Measurements from ENCODE around the gene FUT7. TPM values are rescaled to one million over a fixed set of nuclear protein-coding genes. Genes with fewer than 3 reads are reported as not detected.

FUT7 gene, protein sequence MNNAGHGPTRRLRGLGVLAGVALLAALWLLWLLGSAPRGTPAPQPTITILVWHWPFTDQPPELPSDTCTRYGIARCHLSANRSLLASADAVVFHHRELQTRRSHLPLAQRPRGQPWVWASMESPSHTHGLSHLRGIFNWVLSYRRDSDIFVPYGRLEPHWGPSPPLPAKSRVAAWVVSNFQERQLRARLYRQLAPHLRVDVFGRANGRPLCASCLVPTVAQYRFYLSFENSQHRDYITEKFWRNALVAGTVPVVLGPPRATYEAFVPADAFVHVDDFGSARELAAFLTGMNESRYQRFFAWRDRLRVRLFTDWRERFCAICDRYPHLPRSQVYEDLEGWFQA
- total RNA-seq (1 to 10 TPM; 1.1 to 7.7 (median 5.1) TPM), total RNA-seq (0.35 to 10.9 (median 2.1) reads per million in 29 experiments)
- total RNA-seq (2013) = 8.2 TPM

DNA sequence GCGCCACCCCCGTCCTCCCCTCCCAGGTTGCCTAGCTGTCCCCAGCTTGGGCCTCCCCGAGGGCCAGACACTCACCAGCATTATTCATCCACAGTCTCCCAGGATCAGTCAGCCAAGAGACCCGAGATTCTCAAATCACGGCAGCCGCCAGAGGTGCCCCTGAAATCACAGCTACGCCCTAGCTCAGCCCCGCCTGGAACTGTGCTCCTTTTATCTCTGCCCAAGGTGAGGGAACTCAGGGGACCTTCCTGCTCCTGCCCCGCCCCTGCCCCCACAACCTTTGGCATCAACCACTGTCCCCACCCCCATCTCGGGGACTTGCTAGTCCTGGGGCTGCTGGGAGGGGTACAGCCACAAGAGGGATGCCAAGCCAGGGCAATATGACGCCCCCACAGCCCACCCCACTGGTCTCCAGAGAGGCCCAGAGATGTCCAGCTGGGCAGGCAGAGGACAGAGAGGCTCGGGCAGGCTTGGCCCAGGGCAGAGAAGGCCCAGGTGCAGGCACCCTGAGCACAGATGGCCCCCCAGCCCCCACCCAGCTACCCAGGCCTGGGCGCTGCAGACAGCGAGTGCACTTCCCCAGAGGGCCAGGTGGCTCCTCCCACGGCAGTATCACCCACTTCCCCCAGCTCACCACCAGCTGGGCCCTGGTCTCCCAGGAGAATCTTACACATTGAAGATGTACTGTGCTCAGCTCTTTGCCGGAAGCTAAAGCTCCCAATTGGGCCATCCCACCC lies at the start of gene FUT7:
Gene FUT7 (minus strand): TSS at position 185 of the 737 bp plus-strand sequence. CDS start 97 bp downstream, at position 88.
- peaks cover 0 to 13% of the 10 kb centered on the region in 2 experiments for H3K27me3 ChIP-seq (replicated peaks in 1 of 2; ENCODE audit: control insufficient read depth in 2 of 2, extremely low read depth in 1 of 2, insufficient read depth in 2 of 2, low read length in 1 of 2)
- no peaks in the 10 kb centered on the region for H3K9me3 ChIP-seq
- WGBS (ENCODE audit: insufficient coverage) = 25% methylated on average over 12 of the region's 16 CpGs
- Mint-ChIP-seq H3K36me3 (no peaks in the 10 kb centered on the region), H3K27ac (peak within 1 kb of the TSS; percentile 91 to 92), H3K4me1 (peaks cover 45 to 56% (median 47%) of the 10 kb centered on the region in 3 donors), H3K27me3 (no peaks in the 10 kb centered on the region), H3K9me3 (no peaks in the 10 kb centered on the region), H3K4me3 (peak within 1 kb of the TSS; percentile 73 to 82 (median 74))
- H3K4me1 ChIP-seq (ENCODE audit: control insufficient read depth in 1 of 2, extremely low read depth in 1 of 2, insufficient read depth in 2 of 2, low read length in 2 of 2) = peaks cover 17 to 80% of the 10 kb centered on the region in 2 experiments
- POLR2A ChIA-PET = no interaction called here
- ATAC-seq (replicated peaks in 1 of 4) (no peak), DNase-seq (peak in 12 of 35 experiments; percentile 19 to 55 (median 34))
- H3K4me3 ChIP-seq (ENCODE audit: control insufficient read depth in 1 of 2, extremely low read depth in 1 of 2, low read length in 1 of 2) = peak within 1 kb of the TSS in 1 of 2 donors; percentile 79
- H3K27ac ChIP-seq (ENCODE audit: low read length) = peak within 1 kb of the TSS; percentile 59
- no peaks in the 10 kb centered on the region for H3K36me3 ChIP-seq (ENCODE audit: control insufficient read depth in 2 of 2, extremely low read depth in 1 of 2, insufficient read depth in 1 of 2, low read length in 1 of 2)
- CTCF ChIA-PET = interaction anchor here in 1 of 2 donors (0.6 to 1.1 kb wide), 6 partner anchors 15 to 101 kb away, joined by 3 to 5 read pairs (median 3); no protein-coding TSS in a partner anchor

DNA sequence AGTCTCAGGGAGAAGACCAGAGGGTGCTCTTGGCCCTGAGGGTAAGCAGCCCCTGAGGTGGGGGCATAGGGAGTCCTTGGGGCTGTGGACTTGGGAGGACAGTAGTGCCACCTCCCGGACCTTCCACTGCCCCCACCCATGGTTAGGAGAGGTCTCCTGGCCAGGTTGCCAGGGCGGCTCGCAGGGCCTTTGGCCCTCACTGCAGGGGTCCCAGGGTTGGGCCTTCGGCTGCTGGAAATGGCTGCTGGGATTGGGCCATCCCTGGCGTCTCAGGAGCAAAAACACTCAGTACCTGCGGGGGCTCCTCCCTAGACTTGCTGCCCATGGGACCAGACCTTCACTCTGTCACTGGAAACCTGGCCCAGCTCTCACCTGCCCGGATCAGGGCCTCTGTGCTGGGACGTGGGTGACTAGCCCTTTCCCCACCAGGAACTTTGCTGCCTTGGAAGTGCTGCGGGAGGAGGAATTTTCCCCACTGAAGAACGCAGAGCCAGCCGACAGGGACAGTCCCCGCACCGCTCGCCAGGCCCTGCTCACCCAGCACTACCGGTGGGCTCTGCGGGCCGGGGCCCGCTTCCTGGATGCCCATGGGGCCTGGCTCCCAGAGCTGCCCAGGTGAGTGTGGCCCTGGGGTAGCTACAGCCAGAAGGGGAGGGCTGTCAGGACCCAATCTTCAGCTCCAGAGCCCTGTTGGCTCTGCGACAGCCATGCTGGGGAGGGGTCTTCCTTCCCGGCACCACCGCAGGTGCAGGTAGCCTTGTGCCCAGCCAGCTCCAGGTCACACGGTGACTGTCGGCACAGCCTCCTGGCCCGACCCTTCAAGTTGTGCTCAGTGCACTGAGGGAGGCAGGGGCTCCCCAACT lies 48.6 kb upstream of the FUT7 start:
- Mint-ChIP-seq H3K27ac (no peak overlapping the region), H3K27me3 (no peaks in the 10 kb centered on the region), H3K4me1 (peaks cover 6 to 16% (median 7%) of the 10 kb centered on the region in 3 donors), H3K9me3 (no peaks in the 10 kb centered on the region), H3K4me3 (peak overlapping the region in 1 of 3 donors; percentile 42), H3K36me3 (peaks cover 8% of the 10 kb centered on the region)
- 95% methylated on average over 17 of the region's 24 CpGs for WGBS (ENCODE audit: insufficient coverage)
- ChIA-PET POLR2A (no interaction called here), CTCF (no interaction called here)
- no peak overlapping the region for H3K27ac ChIP-seq (ENCODE audit: low read length)
- no peaks in the 10 kb centered on the region for H3K9me3 ChIP-seq
- peaks cover 0 to 28% of the 10 kb centered on the region in 2 experiments for H3K4me1 ChIP-seq (ENCODE audit: control insufficient read depth in 1 of 2, extremely low read depth in 1 of 2, insufficient read depth in 2 of 2, low read length in 2 of 2)
- peaks cover 0 to 14% of the 10 kb centered on the region in 2 donors for H3K36me3 ChIP-seq (ENCODE audit: control insufficient read depth in 2 of 2, extremely low read depth in 1 of 2, insufficient read depth in 1 of 2, low read length in 1 of 2)
- H3K27me3 ChIP-seq (replicated peaks in 1 of 2; ENCODE audit: control insufficient read depth in 2 of 2, extremely low read depth in 1 of 2, insufficient read depth in 2 of 2, low read length in 1 of 2) = peaks cover 0 to 6% of the 10 kb centered on the region in 2 experiments
- ATAC-seq (replicated peaks in 1 of 4) (no peak), DNase-seq (no peak)
- H3K4me3 ChIP-seq (ENCODE audit: control insufficient read depth in 1 of 2, extremely low read depth in 1 of 2, low read length in 1 of 2) = no peak overlapping the region

DNA sequence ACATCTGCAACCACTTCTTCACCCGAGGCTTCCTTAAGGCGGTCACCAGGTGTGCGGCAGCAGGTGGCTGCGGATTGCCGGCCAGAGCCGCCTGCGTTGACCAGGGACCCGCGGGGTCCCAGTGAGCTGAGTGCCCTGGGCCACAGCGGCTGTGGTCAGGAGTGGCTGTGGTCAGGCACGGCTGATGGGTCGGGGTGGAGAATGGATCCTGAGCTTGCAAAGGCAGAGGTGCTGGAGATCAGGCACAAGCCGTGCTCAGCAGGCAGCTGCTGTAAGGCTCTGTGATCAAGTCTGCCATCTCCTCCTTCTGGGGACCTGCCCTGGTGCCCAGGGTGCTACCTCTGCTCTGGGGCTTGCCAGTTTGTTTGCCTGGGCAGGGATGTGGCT lies 47.5 kb upstream of the FUT7 start:
- DNase-seq = no peak
- Histone ChIP-seq H3K36me3 (ENCODE audit: control insufficient read depth in 2 of 2, extremely low read depth in 1 of 2, insufficient read depth in 1 of 2, low read length in 1 of 2) (peaks cover 0 to 14% of the 10 kb centered on the region in 2 donors), H3K9me3 (no peaks in the 10 kb centered on the region), H3K27ac (ENCODE audit: low read length) (no peak overlapping the region), H3K27me3 (replicated peaks in 1 of 2; ENCODE audit: control insufficient read depth in 2 of 2, extremely low read depth in 1 of 2, insufficient read depth in 2 of 2, low read length in 1 of 2) (peaks cover 0 to 6% of the 10 kb centered on the region in 2 experiments), H3K4me1 (ENCODE audit: control insufficient read depth in 1 of 2, extremely low read depth in 1 of 2, insufficient read depth in 2 of 2, low read length in 2 of 2) (peaks cover 0 to 23% of the 10 kb centered on the region in 2 experiments), H3K4me3 (ENCODE audit: control insufficient read depth in 1 of 2, extremely low read depth in 1 of 2, low read length in 1 of 2) (no peak overlapping the region)
- Mint-ChIP-seq H3K4me3 (peak overlapping the region in 2 of 3 donors; percentile 42 to 58), H3K4me1 (peaks cover 4 to 11% (median 5%) of the 10 kb centered on the region in 3 donors), H3K27me3 (no peaks in the 10 kb centered on the region), H3K9me3 (no peaks in the 10 kb centered on the region), H3K27ac (no peak overlapping the region), H3K36me3 (peaks cover 8% of the 10 kb centered on the region)
- no peak for ATAC-seq (replicated peaks in 1 of 4)
- ChIA-PET POLR2A (no interaction called here), CTCF (no interaction called here)
- 99% methylated on average over 13 of the region's 13 CpGs for WGBS (ENCODE audit: insufficient coverage)

DNA sequence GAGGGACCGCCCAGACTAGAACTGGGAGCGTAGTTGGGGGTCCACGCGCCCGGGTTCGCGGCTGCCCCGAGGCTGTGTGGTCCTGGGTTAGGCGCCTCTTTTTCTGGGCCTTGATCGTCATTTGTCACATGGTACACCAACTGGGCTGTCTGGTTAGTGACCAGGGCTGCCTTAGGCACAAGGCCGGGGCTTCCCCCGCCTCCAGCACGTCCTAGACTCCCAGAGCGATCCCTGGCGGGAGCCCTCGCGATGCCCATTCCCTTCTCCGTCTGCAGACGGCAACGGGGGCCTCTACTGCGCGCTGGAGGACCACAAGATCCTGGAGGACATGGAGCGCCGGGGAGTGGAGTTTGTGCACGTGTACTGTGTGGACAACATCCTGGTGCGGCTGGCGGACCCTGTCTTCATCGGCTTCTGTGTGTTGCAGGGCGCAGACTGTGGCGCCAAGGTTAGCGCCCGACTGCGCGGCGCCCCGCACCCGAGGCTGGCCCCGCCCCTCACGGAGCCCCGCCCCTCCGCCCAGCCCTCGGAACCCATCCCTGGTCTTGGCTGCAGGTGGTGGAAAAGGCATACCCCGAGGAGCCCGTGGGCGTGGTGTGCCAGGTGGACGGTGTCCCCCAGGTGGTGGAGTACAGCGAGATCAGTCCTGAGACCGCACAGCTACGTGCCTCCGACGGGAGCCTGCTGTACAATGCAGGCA lies 47.0 kb upstream of the FUT7 start:
- H3K27ac ChIP-seq (ENCODE audit: low read length) = no peak overlapping the region
- DNase-seq = no peak
- ChIA-PET CTCF (no interaction called here), POLR2A (no interaction called here)
- peaks cover 0 to 23% of the 10 kb centered on the region in 2 experiments for H3K4me1 ChIP-seq (ENCODE audit: control insufficient read depth in 1 of 2, extremely low read depth in 1 of 2, insufficient read depth in 2 of 2, low read length in 2 of 2)
- H3K27ac Mint-ChIP-seq = no peak overlapping the region
- H3K36me3 Mint-ChIP-seq = peaks cover 8% of the 10 kb centered on the region
- ATAC-seq (replicated peaks in 1 of 4) = no peak
- H3K9me3 Mint-ChIP-seq = no peaks in the 10 kb centered on the region
- H3K36me3 ChIP-seq (ENCODE audit: control insufficient read depth in 2 of 2, extremely low read depth in 1 of 2, insufficient read depth in 1 of 2, low read length in 1 of 2) = peaks cover 0 to 14% of the 10 kb centered on the region in 2 donors
- H3K27me3 ChIP-seq (replicated peaks in 1 of 2; ENCODE audit: control insufficient read depth in 2 of 2, extremely low read depth in 1 of 2, insufficient read depth in 2 of 2, low read length in 1 of 2) = peaks cover 0 to 6% of the 10 kb centered on the region in 2 experiments
- no peaks in the 10 kb centered on the region for H3K9me3 ChIP-seq
- 94% methylated on average over 51 of the region's 51 CpGs for WGBS (ENCODE audit: insufficient coverage)
- no peak overlapping the region for H3K4me3 ChIP-seq (ENCODE audit: control insufficient read depth in 1 of 2, extremely low read depth in 1 of 2, low read length in 1 of 2)
- H3K4me1 Mint-ChIP-seq = peaks cover 4 to 11% (median 5%) of the 10 kb centered on the region in 3 donors
- peak overlapping the region; percentile 36 to 72 (median 58) for H3K4me3 Mint-ChIP-seq
- H3K27me3 Mint-ChIP-seq = no peaks in the 10 kb centered on the region

DNA sequence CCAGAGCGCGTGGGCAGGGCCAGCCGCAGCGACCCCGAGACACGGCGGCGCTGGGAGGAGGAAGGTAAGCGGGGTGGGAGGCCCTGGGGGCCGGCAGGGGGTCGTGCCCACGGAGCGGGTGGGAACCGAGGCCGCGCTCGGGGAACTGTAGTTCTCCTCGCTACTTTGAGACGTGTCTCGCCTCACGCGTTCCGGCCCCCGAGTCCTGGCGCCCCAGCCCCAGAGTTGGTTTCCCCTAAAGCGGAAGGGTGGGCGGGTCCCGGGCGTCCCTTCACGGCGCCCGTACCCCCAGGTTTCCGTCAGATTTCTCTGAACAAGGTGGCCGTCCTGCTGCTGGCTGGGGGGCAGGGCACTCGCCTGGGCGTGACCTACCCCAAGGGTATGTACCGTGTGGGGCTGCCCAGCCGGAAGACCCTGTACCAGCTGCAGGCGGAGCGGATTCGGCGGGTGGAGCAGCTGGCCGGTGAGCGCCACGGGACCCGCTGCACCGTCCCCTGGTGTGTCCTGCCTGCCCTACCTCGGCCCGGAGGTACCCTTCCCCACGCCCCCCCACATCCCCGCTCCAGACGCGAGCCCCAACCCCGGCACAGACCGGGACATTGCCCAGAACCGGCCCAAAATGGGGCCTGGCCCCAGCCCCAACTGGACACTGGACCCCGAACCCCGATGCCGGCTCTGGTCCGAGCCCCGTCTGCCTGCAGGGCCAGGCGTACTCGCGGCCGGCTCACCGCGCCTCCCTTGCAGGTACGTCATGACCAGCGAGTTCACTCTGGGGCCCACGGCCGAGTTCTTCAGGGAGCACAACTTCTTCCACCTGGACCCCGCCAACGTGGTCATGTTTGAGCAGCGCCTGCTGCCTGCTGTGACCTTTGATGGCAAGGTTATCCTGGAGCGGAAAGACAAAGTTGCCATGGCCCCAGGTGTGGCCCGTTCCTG lies 46.1 kb upstream of the FUT7 start:
- WGBS (ENCODE audit: insufficient coverage) = 26% methylated on average over 74 of the region's 76 CpGs
- Mint-ChIP-seq H3K4me3 (peak overlapping the region; percentile 67 to 72 (median 70)), H3K9me3 (no peaks in the 10 kb centered on the region), H3K4me1 (peaks cover 4 to 9% (median 5%) of the 10 kb centered on the region in 3 donors), H3K27ac (no peak overlapping the region), H3K27me3 (no peaks in the 10 kb centered on the region), H3K36me3 (peaks cover 8% of the 10 kb centered on the region)
- ChIA-PET POLR2A (no interaction called here), CTCF (no interaction called here)
- DNase-seq (peak in 17 of 35 experiments; percentile 13 to 52 (median 31)), ATAC-seq (replicated peaks in 1 of 4) (peak; percentile 57 to 64 (median 60))
- H3K27ac ChIP-seq (ENCODE audit: low read length) = peak overlapping the region; percentile 34
- peak overlapping the region; percentile 52 to 63 for H3K4me3 ChIP-seq (ENCODE audit: control insufficient read depth in 1 of 2, extremely low read depth in 1 of 2, low read length in 1 of 2)
- no peaks in the 10 kb centered on the region for H3K9me3 ChIP-seq
- H3K36me3 ChIP-seq (ENCODE audit: control insufficient read depth in 2 of 2, extremely low read depth in 1 of 2, insufficient read depth in 1 of 2, low read length in 1 of 2) = peaks cover 0 to 14% of the 10 kb centered on the region in 2 donors
- H3K4me1 ChIP-seq (ENCODE audit: control insufficient read depth in 1 of 2, extremely low read depth in 1 of 2, insufficient read depth in 2 of 2, low read length in 2 of 2) = peaks cover 0 to 23% of the 10 kb centered on the region in 2 experiments
- peaks cover 0 to 6% of the 10 kb centered on the region in 2 experiments for H3K27me3 ChIP-seq (replicated peaks in 1 of 2; ENCODE audit: control insufficient read depth in 2 of 2, extremely low read depth in 1 of 2, insufficient read depth in 2 of 2, low read length in 1 of 2)

Data from T-cell (primary cell).